Cerebellar cortex (tissue), 1 donor: Measurements from ENCODE around the gene RPS27.
"Not testable (repeated sequence)": the region's sequence is repeated elsewhere in the genome, so short reads cannot be mapped to it uniquely, and the experiment has no call there.

Experiments
- DNase-seq: peaks from one replicate; pipeline ENCODE4 v3.0.0-alpha.2; 2015; ENCODE audit warnings: low spot score

RPS27 gene

GRCh38 chr1:153961421-153961820, 29.1 kb upstream of the RPS27 start:
- DNase-seq, result no peak

- no peak for DNase-seq
Observed at GRCh38 chr1:153962088-153963029, 28.2 kb upstream of the RPS27 start.

GRCh38 chr1:153963030-153963849, 27.3 kb upstream of the RPS27 start, which contains the start of gene SLC39A1:
Gene SLC39A1, minus strand, starts transcription at chr1:153963537. Its CDS starts 822 bp downstream, at chr1:153962715.
- peak; percentile 99 for DNase-seq

- no peak for DNase-seq
Observed at GRCh38 chr1:153963850-153964331, 26.7 kb upstream of the RPS27 start.

- peak; percentile 99 for DNase-seq
Observed at GRCh38 chr1:153967107-153967999, 23.2 kb upstream of the RPS27 start, which contains the start of gene CREB3L4. Gene CREB3L4, plus strand, starts transcription at chr1:153967902. Its CDS starts 624 bp downstream, at chr1:153968526.

GRCh38 chr1:153968000-153968363, 22.6 kb upstream of the RPS27 start:
- DNase-seq, result no peak

GRCh38 chr1:153968408-153968807, 22.2 kb upstream of the RPS27 start:
- no peak for DNase-seq

GRCh38 chr1:153968972-153969371, 21.6 kb upstream of the RPS27 start:
- no peak for DNase-seq

- DNase-seq, result no peak
Observed at GRCh38 chr1:153970346-153970745, 20.2 kb upstream of the RPS27 start.

- DNase-seq, result no peak
Observed at GRCh38 chr1:153973071-153973470, 17.5 kb upstream of the RPS27 start.

- DNase-seq, result no peak
Observed at GRCh38 chr1:153973525-153973924, 17.0 kb upstream of the RPS27 start.

GRCh38 chr1:153976819-153977249, 13.7 kb upstream of the RPS27 start:
- DNase-seq, result no peak

GRCh38 chr1:153977250-153978240, 13.0 kb upstream of the RPS27 start, which contains the start of gene JTB:
Gene JTB, minus strand, starts transcription at chr1:153977674. Its CDS starts 422 bp downstream, at chr1:153977252.
- peak; percentile 91 for DNase-seq

- no peak for DNase-seq
Observed at GRCh38 chr1:153978274-153978909, 12.2 kb upstream of the RPS27 start.

GRCh38 chr1:153979091-153979490, 11.5 kb upstream of the RPS27 start:
- not testable (repeated sequence) for DNase-seq

- not testable (repeated sequence) for DNase-seq
Observed at GRCh38 chr1:153981735-153982134, 8.8 kb upstream of the RPS27 start.

GRCh38 chr1:153984123-153984894, 6.3 kb upstream of the RPS27 start:
- DNase-seq, result no peak

GRCh38 chr1:153985341-153985912, 5.1 kb upstream of the RPS27 start:
- DNase-seq, result no peak
